ENCODE results near the gene SLC39A11.

DNA sequence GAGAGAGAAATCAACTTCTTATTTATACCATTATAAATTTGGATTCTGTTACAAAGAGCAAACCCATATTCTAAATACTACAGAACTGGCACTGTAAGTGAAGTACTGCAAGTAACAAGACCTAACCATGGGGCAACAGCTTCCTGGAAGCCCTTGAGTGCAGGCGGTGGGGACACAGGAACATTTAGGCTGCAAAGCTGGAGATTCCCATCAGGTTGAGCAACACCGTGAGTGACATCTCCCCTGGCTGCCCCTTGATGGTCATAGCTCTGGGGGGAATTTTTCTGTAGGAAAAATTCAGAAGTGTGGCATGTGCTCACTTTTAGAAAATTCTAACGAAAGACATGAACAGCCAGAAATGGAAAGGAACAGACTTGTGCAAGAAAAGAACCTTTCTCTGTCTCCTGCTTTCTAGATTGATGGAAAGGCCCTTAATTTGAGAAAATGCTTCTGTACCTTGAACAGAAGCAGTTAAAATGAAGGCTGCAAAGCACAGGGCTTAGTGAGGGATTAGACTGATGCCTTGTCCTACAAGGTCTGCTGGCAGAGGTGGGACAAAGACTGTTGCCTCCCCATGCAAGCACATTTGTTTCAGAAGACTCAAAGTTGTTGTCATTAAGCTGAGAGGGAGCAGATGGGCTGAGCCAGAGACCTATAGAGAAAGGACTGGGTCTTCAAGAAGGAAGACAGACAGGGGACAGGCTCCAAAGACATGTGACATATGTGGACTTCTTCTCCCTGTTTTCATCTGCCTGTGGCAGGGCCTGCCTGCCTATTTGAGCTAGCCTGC is 380.8 kb downstream of the SLC39A11 start:
- TF ChIP-seq, protein P1, sequence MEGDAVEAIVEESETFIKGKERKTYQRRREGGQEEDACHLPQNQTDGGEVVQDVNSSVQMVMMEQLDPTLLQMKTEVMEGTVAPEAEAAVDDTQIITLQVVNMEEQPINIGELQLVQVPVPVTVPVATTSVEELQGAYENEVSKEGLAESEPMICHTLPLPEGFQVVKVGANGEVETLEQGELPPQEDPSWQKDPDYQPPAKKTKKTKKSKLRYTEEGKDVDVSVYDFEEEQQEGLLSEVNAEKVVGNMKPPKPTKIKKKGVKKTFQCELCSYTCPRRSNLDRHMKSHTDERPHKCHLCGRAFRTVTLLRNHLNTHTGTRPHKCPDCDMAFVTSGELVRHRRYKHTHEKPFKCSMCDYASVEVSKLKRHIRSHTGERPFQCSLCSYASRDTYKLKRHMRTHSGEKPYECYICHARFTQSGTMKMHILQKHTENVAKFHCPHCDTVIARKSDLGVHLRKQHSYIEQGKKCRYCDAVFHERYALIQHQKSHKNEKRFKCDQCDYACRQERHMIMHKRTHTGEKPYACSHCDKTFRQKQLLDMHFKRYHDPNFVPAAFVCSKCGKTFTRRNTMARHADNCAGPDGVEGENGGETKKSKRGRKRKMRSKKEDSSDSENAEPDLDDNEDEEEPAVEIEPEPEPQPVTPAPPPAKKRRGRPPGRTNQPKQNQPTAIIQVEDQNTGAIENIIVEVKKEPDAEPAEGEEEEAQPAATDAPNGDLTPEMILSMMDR (conservative IDR thresholded peaks at IDR 0.05; ENCODE audit: low read length) = no peak
- no peak for TF ChIP-seq EZH2phosphoT487 (IDR thresholded peaks at IDR 0.05; ENCODE audit: borderline replicate concordance, low read depth, low read length)

Measured in OCI-LY7 (cell line).